Osteoblast (primary cell): ENCODE measurements around the gene KPNB1. TPM values are rescaled to one million over a fixed set of nuclear protein-coding genes. Genes with fewer than 3 reads are reported as not detected.

Experiments
- DNase-seq: peaks from one replicate; pipeline ENCODE4 v3.0.0; 2011; ENCODE audit warnings: low spot score, mixed read lengths; ENCODE audit not compliant: insufficient read length; ENCODE audit errors: missing footprints
- H2AFZ ChIP-seq: 2 replicates; pipeline ENCODE4 v1.6.0; 2011; ENCODE audit warnings: mild to moderate bottlenecking, low read length
- H3K27ac ChIP-seq: 2 replicates; pipeline ENCODE4 v1.5.1; 2011; ENCODE audit warnings: mild to moderate bottlenecking, low read depth, low read length, moderate library complexity
- H3K27me3 ChIP-seq: 2 replicates; pipeline ENCODE4 v1.6.0; 2012; ENCODE audit warnings: mild to moderate bottlenecking, control low read depth, inconsistent platforms, low read length, moderate library complexity; ENCODE audit not compliant: insufficient read depth
- H3K36me3 ChIP-seq: 2 replicates; pipeline ENCODE4 v1.5.1; 2011; ENCODE audit warnings: mild to moderate bottlenecking, low read length, control low read depth, moderate library complexity; ENCODE audit not compliant: insufficient read depth
- H3K4me1 ChIP-seq: 2 replicates; pipeline ENCODE4 v1.5.1; 2011; ENCODE audit warnings: mild to moderate bottlenecking, low read length, control low read depth, moderate library complexity; ENCODE audit not compliant: insufficient read depth
- H3K4me2 ChIP-seq: 2 replicates; pipeline ENCODE4 v1.6.0; 2011; ENCODE audit warnings: mild to moderate bottlenecking, low read length; ENCODE audit not compliant: insufficient read depth
- H3K4me3 ChIP-seq: fragments of 200-600 bp; sonication (generic); 3 replicates; pipeline ENCODE4 v1.5.1; 2012; ENCODE audit warnings: mild to moderate bottlenecking, low read length, inconsistent platforms; ENCODE audit not compliant: insufficient read depth
- H3K79me2 ChIP-seq: 2 replicates; pipeline ENCODE4 v1.6.0; 2012; ENCODE audit warnings: mild to moderate bottlenecking, low read length, control low read depth, inconsistent platforms; ENCODE audit not compliant: insufficient read depth
- H3K9me3 ChIP-seq: 2 replicates; pipeline ENCODE4 v1.5.1; 2011; ENCODE audit warnings: low read depth, low read length, control low read depth
- H4K20me1 ChIP-seq: 2 replicates; pipeline ENCODE4 v1.6.0; 2012; ENCODE audit warnings: mild to moderate bottlenecking, low read length, control low read depth; ENCODE audit not compliant: insufficient read depth
- total RNA-seq: library from RNA; depleted of rRNA; stranded (reverse); fragments of >200 nt; gene quantifications from 2 replicates; pipeline ENCODE4 v1.2.3, GENCODE V29; 2012
- TF ChIP-seq, protein P1 (sequence below): IDR thresholded peaks from 2 replicates; pipeline ENCODE4 v1.5.1; 2011; ENCODE audit warnings: mild to moderate bottlenecking, low read depth, low read length, moderate library complexity; ENCODE audit errors: extremely low read depth

The KPNB1 gene
- total RNA-seq, 1 donor = 351 TPM

DNA sequence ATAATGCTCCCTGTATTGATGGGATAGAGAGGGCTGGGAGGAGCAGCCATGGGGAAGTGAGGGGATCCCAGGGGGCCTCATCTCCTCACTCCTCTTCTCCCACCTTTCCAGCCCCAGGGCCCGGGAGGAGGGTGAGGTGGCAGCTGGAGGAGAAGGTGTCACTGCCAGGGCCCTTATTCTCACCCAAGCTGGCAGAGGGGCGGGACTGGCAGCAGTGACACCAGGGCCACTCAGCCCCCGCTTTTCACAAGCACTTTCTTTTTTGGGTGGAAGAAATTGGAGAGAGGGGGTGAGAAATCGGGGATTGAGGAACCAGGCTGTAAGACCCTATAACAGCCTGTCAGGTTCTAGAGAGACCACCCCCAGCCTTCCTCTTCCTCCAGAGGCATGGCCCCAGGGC, 81.0 kb downstream of the KPNB1 start:
- Histone ChIP-seq H4K20me1 (no peaks in the 10 kb centered on the region), H2AFZ (no peak overlapping the region), H3K4me1 (no peaks in the 10 kb centered on the region), H3K27me3 (peaks cover 81% of the 10 kb centered on the region), H3K4me2 (no peak overlapping the region), H3K9me3 (no peaks in the 10 kb centered on the region), H3K79me2 (no peaks in the 10 kb centered on the region), H3K4me3 (no peak overlapping the region), H3K27ac (no peak overlapping the region), H3K36me3 (no peaks in the 10 kb centered on the region)
- peak; percentile 78 for DNase-seq
- TF ChIP-seq, protein P1, sequence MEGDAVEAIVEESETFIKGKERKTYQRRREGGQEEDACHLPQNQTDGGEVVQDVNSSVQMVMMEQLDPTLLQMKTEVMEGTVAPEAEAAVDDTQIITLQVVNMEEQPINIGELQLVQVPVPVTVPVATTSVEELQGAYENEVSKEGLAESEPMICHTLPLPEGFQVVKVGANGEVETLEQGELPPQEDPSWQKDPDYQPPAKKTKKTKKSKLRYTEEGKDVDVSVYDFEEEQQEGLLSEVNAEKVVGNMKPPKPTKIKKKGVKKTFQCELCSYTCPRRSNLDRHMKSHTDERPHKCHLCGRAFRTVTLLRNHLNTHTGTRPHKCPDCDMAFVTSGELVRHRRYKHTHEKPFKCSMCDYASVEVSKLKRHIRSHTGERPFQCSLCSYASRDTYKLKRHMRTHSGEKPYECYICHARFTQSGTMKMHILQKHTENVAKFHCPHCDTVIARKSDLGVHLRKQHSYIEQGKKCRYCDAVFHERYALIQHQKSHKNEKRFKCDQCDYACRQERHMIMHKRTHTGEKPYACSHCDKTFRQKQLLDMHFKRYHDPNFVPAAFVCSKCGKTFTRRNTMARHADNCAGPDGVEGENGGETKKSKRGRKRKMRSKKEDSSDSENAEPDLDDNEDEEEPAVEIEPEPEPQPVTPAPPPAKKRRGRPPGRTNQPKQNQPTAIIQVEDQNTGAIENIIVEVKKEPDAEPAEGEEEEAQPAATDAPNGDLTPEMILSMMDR = no peak

DNA sequence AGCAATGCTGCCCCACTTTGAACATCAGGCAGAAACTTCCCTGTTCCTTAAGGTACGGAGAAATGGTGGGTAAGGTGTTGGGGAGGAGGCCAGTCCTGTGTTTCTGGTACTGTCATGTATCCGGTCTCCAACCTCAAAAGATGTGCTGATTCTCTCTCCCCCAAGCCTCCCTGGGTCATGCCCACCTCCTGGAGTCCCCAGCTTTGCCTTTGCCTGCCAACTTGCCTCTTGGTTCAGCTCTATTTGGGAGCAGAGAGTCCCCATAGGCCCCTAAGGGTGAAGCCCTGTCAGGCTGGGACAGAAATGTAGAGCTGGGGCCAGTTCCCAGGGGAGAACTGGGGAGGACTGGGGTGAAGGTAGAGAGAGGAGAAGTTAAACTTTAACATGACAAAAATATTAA, 81.7 kb downstream of the KPNB1 start:
- Histone ChIP-seq H3K9me3 (no peaks in the 10 kb centered on the region), H4K20me1 (no peaks in the 10 kb centered on the region), H3K27ac (no peak overlapping the region), H3K36me3 (no peaks in the 10 kb centered on the region), H3K4me1 (no peaks in the 10 kb centered on the region), H2AFZ (no peak overlapping the region), H3K79me2 (no peaks in the 10 kb centered on the region), H3K4me2 (no peak overlapping the region), H3K27me3 (peaks cover 81% of the 10 kb centered on the region), H3K4me3 (no peak overlapping the region)
- TF ChIP-seq, protein P1 = no peak
- DNase-seq = peak; percentile 63

DNA sequence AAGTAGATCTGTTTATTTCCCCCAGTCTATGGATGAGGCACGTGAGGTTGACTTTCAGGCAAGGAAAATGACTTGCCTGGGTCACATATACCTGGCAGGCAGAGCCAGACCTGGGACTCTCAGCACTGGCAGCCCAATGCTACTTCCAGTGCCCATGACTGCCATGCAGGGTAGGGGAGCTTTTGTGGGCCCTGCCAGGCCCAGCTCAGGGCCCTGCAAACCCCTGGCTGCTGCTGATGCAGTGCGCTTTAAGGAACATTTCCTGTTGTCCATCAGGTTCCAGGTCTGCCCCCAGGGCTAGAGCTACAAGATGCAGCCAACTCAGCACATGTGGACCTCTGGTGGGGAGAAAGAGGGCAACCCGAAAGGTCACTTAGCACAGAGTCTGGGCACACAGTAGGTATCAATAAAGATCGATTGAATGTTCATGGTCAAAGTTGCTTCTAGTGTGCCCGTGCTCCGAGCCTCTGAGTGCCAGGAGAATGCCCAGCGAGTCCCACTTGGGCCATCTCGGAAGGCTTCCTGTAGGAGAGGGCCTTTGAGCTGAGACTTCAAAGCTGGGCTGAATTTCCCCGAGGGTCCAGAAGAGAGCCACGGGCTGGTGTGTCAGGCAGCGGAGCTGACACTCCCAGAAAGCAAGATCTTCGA, 82.8 kb downstream of the KPNB1 start:
- no peaks in the 10 kb centered on the region for H4K20me1 ChIP-seq
- H3K36me3 ChIP-seq = no peaks in the 10 kb centered on the region
- no peaks in the 10 kb centered on the region for H3K79me2 ChIP-seq
- peak; percentile 79 for DNase-seq
- no peak overlapping the region for H2AFZ ChIP-seq
- peaks cover 87% of the 10 kb centered on the region for H3K27me3 ChIP-seq
- H3K27ac ChIP-seq = no peak overlapping the region
- H3K4me2 ChIP-seq = no peak overlapping the region
- no peaks in the 10 kb centered on the region for H3K9me3 ChIP-seq
- H3K4me1 ChIP-seq = no peaks in the 10 kb centered on the region
- no peak overlapping the region for H3K4me3 ChIP-seq
- TF ChIP-seq, protein P1 = no peak

DNA sequence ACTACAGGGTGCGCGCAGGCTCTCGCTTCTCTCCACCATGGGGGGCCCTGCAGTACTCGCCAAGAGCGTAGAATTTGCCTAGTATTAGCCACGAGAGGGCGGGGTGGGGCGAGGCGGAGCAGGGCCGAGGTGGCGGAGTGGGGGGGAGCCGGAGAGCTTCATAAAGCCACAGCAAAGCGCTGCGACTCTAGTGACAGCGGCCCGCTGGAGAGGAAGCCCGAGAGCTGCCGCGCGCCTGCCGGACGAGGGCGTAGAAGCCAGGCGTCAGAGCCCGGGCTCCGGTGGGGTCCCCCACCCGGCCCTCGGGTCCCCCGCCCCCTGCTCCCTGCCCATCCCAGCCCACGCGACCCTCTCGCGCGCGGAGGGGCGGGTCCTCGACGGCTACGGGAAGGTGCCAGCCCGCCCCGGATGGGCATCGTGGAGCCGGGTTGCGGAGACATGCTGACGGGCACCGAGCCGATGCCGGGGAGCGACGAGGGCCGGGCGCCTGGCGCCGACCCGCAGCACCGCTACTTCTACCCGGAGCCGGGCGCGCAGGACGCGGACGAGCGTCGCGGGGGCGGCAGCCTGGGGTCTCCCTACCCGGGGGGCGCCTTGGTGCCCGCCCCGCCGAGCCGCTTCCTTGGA, 83.4 kb downstream of the KPNB1 start, which contains the start of gene TBX21:
Gene TBX21 (plus strand): TSS at position 190 of the 627 bp plus-strand sequence. CDS start 219 bp downstream, at position 409.
- TF ChIP-seq, protein P1 = no peak
- DNase-seq = peak; percentile 87

More for the DNA sequence above, 83.4 kb downstream of the KPNB1 start, which contains the start of gene TBX21:
- Histone ChIP-seq H3K27me3 (peaks cover 83% of the 10 kb centered on the region), H3K4me1 (no peaks in the 10 kb centered on the region), H3K4me3 (no peak within 1 kb of the TSS), H3K27ac (no peak within 1 kb of the TSS), H3K36me3 (no peaks in the 10 kb centered on the region), H2AFZ (no peak within 1 kb of the TSS), H3K9me3 (no peaks in the 10 kb centered on the region), H3K4me2 (no peak within 1 kb of the TSS), H3K79me2 (no peaks in the 10 kb centered on the region), H4K20me1 (no peaks in the 10 kb centered on the region)
